GM19328 (cell line): ENCODE data around the gene MPV17L2.
"Not testable (repeated sequence)": the region's sequence is repeated elsewhere in the genome, so short reads cannot be mapped to it uniquely, and the experiment has no call there.

ENCODE experiments used
- ATAC-seq: cut with Tn5 transposase; IDR thresholded peaks from one replicate; pipeline ENCODE4 v1.9.1; 2021; ENCODE audit warnings: mild to moderate bottlenecking, moderate library complexity; ENCODE audit not compliant: unreplicated experiment

MPV17L2 gene

GRCh38 chr19:18192673-18193387, at the start of gene MPV17L2:
MPV17L2 (plus strand) TSS chr19:18193218; CDS start chr19:18193282, 64 bp downstream.
- peak; percentile 92 for ATAC-seq

- ATAC-seq: no peak
Measured at GRCh38 chr19:18143902-18144301, 49.1 kb upstream of the MPV17L2 start.

- no peak for ATAC-seq
Measured at GRCh38 chr19:18144361-18144760, 48.7 kb upstream of the MPV17L2 start.

- ATAC-seq: no peak
Measured at GRCh38 chr19:18144906-18145305, 48.1 kb upstream of the MPV17L2 start.

GRCh38 chr19:18145391-18145999, 47.5 kb upstream of the MPV17L2 start:
- no peak for ATAC-seq

GRCh38 chr19:18147396-18147795, 45.6 kb upstream of the MPV17L2 start:
- no peak for ATAC-seq

- ATAC-seq: no peak
Measured at GRCh38 chr19:18149596-18149975, 43.4 kb upstream of the MPV17L2 start.

GRCh38 chr19:18150776-18151624, 42.0 kb upstream of the MPV17L2 start:
- no peak for ATAC-seq

- ATAC-seq: peak; percentile 41
Measured at GRCh38 chr19:18152442-18152816, 40.6 kb upstream of the MPV17L2 start.

- ATAC-seq: peak; percentile 71
Measured at GRCh38 chr19:18152817-18153555, 40.0 kb upstream of the MPV17L2 start, which contains the start of gene PIK3R2. PIK3R2 (plus strand) TSS chr19:18153163; CDS start chr19:18155880, 2,717 bp downstream.

- peak; percentile 1 for ATAC-seq
Measured at GRCh38 chr19:18153556-18154134, 39.4 kb upstream of the MPV17L2 start.

GRCh38 chr19:18155095-18156087, 37.6 kb upstream of the MPV17L2 start:
- no peak for ATAC-seq

- ATAC-seq: no peak
Measured at GRCh38 chr19:18156268-18156667, 36.8 kb upstream of the MPV17L2 start.

- no peak for ATAC-seq
Measured at GRCh38 chr19:18156841-18157464, 36.1 kb upstream of the MPV17L2 start.

GRCh38 chr19:18157465-18158063, 35.5 kb upstream of the MPV17L2 start:
- no peak for ATAC-seq

GRCh38 chr19:18158467-18158866, 34.6 kb upstream of the MPV17L2 start:
- no peak for ATAC-seq

- not testable (repeated sequence) for ATAC-seq
Measured at GRCh38 chr19:18159059-18159616, 33.9 kb upstream of the MPV17L2 start.

- no peak for ATAC-seq
Measured at GRCh38 chr19:18159810-18160209, 33.2 kb upstream of the MPV17L2 start.
